WI38 (cell line): Measurements from ENCODE around the gene HSD17B12.

Experiments used
- H3K4me3 ChIP-seq: 2 replicates; pipeline ENCODE4 v1.5.1; 2011; ENCODE audit warnings: low read depth, mild to moderate bottlenecking, control low read depth, low read length
- CTCF ChIP-seq: IDR thresholded peaks from 2 replicates; pipeline ENCODE4 v1.5.1; 2012; ENCODE audit warnings: low read depth, mild to moderate bottlenecking, control low read depth, low read length

The HSD17B12 gene

GRCh38 chr11:43797866-43798265 lies 117.3 kb downstream of the HSD17B12 start:
- no peak for TF ChIP-seq CTCF
- H3K4me3 ChIP-seq: no peak overlapping the region

- no peak overlapping the region for H3K4me3 ChIP-seq
- peak; percentile 46; the same call in 1 of the 2 replicates for TF ChIP-seq CTCF
Observed at GRCh38 chr11:43802509-43802908, 122.0 kb downstream of the HSD17B12 start.

GRCh38 chr11:43803766-43804165 lies 123.2 kb downstream of the HSD17B12 start:
- no peak overlapping the region for H3K4me3 ChIP-seq
- TF ChIP-seq CTCF: no peak

- H3K4me3 ChIP-seq: no peak overlapping the region
- TF ChIP-seq CTCF: no peak
Observed at GRCh38 chr11:43806976-43807375, 126.4 kb downstream of the HSD17B12 start.

- TF ChIP-seq CTCF: no peak
- no peak overlapping the region for H3K4me3 ChIP-seq
Observed at GRCh38 chr11:43810929-43811596, 130.5 kb downstream of the HSD17B12 start.

GRCh38 chr11:43812471-43812870 lies 131.9 kb downstream of the HSD17B12 start:
- TF ChIP-seq CTCF: no peak
- H3K4me3 ChIP-seq: no peak overlapping the region

GRCh38 chr11:43818220-43818619 lies 137.7 kb downstream of the HSD17B12 start:
- TF ChIP-seq CTCF: no peak
- no peak overlapping the region for H3K4me3 ChIP-seq
